OCI-LY3 (cell line): ENCODE results near the gene GREM2.

ENCODE experiments used
- CTCF ChIP-seq: fragments of 200-600, 300-600 bp; sonication (generic); IDR thresholded peaks from 2 replicates; pipeline ENCODE4 v1.5.1; 2014; ENCODE audit warnings: antibody characterized with exemption, low read length, low read depth
- EZH2phosphoT487 ChIP-seq: fragments of 200-600 bp; shearing (Covaris generic); IDR thresholded peaks from 2 replicates; pipeline ENCODE4 v1.6.1; 2018; ENCODE audit warnings: antibody characterized with exemption, mixed run types, low read depth

- no peak for TF ChIP-seq CTCF
- TF ChIP-seq EZH2phosphoT487 = no peak
Measured at GRCh38 chr1:240586006-240586405, 25.9 kb downstream of the GREM2 start.
